Natural killer cell treated with Interleukin-12 subunit alpha and Interleukin-12 subunit beta and Interleukin-15 and Interleukin-18, amount 100 ng/mL, for 72 hours (primary cell): Measurements from ENCODE around the gene CARD6. TPM values are rescaled to one million over a fixed set of nuclear protein-coding genes. Genes with fewer than 3 reads are reported as not detected.
"Not testable (repeated sequence)": the region's sequence is repeated elsewhere in the genome, so short reads cannot be mapped to it uniquely, and the experiment has no call there.

Source experiments
- ATAC-seq, 2 donors: fragments of 150-1000 bp; cut with Tn5 transposase in 1 of 2; sonication (Bioruptor Pico), chemical (Tn5 transposase) in 1 of 2; 2 replicates each; pipeline ENCODE4 v1.10.0; 2021
- DNase-seq: peaks from one replicate; pipeline ENCODE4 v3.0.0; 2022; ENCODE audit warnings: low spot score
- H3K27ac Mint-ChIP-seq, 2 donors: 1 replicate in 1 of 2; 2 replicates in 1 of 2; pipeline ENCODE4 v1.8.0; 2022; ENCODE audit warnings: mixed read lengths in 2 of 2, mild to moderate bottlenecking in 1 of 2, moderate library complexity in 1 of 2
- H3K27me3 Mint-ChIP-seq, 2 donors: 1 replicate in 1 of 2; 2 replicates in 1 of 2; pipeline ENCODE4 v1.8.0; 2022; ENCODE audit warnings: mixed read lengths in 2 of 2
- H3K36me3 Mint-ChIP-seq: one replicate; pipeline ENCODE4 v1.8.0; 2022; ENCODE audit warnings: mixed read lengths
- H3K4me1 Mint-ChIP-seq, 2 donors: 1 replicate in 1 of 2; 2 replicates in 1 of 2; pipeline ENCODE4 v1.8.0; 2022; ENCODE audit warnings: low read depth in 2 of 2, mixed read lengths in 2 of 2, mild to moderate bottlenecking in 1 of 2
- H3K4me3 Mint-ChIP-seq: one replicate; pipeline ENCODE4 v1.8.0; 2022; ENCODE audit warnings: mixed read lengths
- H3K9me3 Mint-ChIP-seq: 2 replicates; pipeline ENCODE4 v1.8.0; 2022; ENCODE audit warnings: mixed read lengths
- total RNA-seq, 2 donors: library from RNA; stranded (reverse); gene quantifications; one replicate each; pipeline ENCODE4 v1.2.3, GENCODE V29; 2022

CARD6 gene
- total RNA-seq, 2 donors from 2014 or later = 3.7 to 11.2 TPM

- ATAC-seq (peak; percentile 63 to 87), DNase-seq (no peak)
- H3K27ac Mint-ChIP-seq = no peak overlapping the region
- peaks cover 2 to 5% of the 10 kb centered on the region in 2 donors for H3K4me1 Mint-ChIP-seq
- no peaks in the 10 kb centered on the region for H3K27me3 Mint-ChIP-seq
- peak overlapping the region; percentile 27 for H3K4me3 Mint-ChIP-seq
- H3K9me3 Mint-ChIP-seq = no peaks in the 10 kb centered on the region
- no peaks in the 10 kb centered on the region for H3K36me3 Mint-ChIP-seq
Observed at GRCh38 chr5:40813698-40814281, 27.4 kb upstream of the CARD6 start.

DNA sequence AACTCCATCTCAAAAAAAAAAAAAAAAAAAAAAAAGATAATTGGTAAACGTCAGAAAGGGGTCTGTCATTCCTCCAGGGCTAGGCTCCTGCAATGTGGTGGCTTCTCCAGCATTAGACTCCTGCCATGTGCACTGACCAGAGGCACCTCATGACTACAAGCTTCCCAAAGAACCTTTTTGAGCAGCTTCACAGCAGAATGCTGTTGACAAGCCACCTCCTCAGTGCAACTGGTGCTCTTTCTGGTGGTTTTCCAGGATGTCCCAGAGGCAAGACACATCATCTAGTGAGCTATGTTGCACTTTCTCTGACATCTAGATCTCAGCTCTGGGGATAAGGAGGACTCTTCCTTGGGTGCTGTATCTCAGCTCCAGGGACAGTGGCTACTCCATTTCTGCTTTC is 17.7 kb upstream of the CARD6 start:
- Mint-ChIP-seq H3K4me3 (no peak overlapping the region), H3K27ac (no peak overlapping the region), H3K27me3 (no peaks in the 10 kb centered on the region), H3K9me3 (no peaks in the 10 kb centered on the region), H3K4me1 (peaks cover 4 to 8% of the 10 kb centered on the region in 2 donors), H3K36me3 (peaks cover 9% of the 10 kb centered on the region)
- ATAC-seq = peak in 1 of 2 donors; percentile 50
- no peak for DNase-seq

DNA sequence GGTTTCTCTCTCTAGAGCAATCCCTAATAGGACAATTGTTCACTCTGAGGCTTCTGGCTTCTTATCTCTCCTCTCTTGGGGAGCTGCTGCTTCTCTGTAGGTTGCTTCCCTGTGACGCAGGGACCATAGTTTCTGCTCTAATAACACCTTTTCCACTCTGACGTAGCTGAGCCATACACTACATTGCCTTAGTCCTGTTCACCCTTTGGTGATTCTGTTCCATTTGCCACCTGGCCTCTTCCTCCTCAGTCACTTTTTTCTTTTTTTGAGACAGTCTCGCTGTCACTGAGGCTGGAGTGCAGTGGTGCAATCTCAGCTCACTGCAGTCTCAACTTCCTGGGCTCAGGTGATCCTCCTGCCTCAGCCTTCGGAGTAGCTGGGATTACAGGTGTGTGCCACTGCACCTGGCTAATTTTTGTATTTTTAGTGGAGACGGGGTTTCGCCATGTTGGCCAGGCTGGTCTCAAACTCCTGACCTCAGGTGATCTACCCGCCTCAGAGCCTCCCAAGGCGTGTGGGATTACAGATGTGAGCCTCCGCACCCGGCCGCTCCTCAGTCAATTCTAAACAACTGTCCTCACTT is 15.6 kb upstream of the CARD6 start:
- ATAC-seq = peak in 1 of 2 donors; percentile 7
- H3K27ac Mint-ChIP-seq, DNase-seq, H3K9me3 Mint-ChIP-seq, H3K4me3 Mint-ChIP-seq, H3K27me3 Mint-ChIP-seq: not testable (repeated sequence)
- Mint-ChIP-seq H3K4me1 (peaks cover 14 to 20% of the 10 kb centered on the region in 2 donors), H3K36me3 (peaks cover 24% of the 10 kb centered on the region)

- Mint-ChIP-seq H3K4me1 (peaks cover 17 to 25% of the 10 kb centered on the region in 2 donors), H3K9me3 (no peaks in the 10 kb centered on the region), H3K27ac (no peak overlapping the region), H3K4me3 (no peak overlapping the region), H3K36me3 (peaks cover 31% of the 10 kb centered on the region), H3K27me3 (no peaks in the 10 kb centered on the region)
- ATAC-seq = no peak
- DNase-seq = no peak
Observed at GRCh38 chr5:40826489-40827187, 14.5 kb upstream of the CARD6 start.

- DNase-seq = no peak
- no peaks in the 10 kb centered on the region for H3K27me3 Mint-ChIP-seq
- H3K36me3 Mint-ChIP-seq = peaks cover 38% of the 10 kb centered on the region
- H3K27ac Mint-ChIP-seq = peak overlapping the region; percentile 42 to 62
- ATAC-seq = no peak
- no peaks in the 10 kb centered on the region for H3K9me3 Mint-ChIP-seq
- H3K4me3 Mint-ChIP-seq = no peak overlapping the region
- H3K4me1 Mint-ChIP-seq = peaks cover 24 to 32% of the 10 kb centered on the region in 2 donors
Observed at GRCh38 chr5:40827188-40827977, 13.8 kb upstream of the CARD6 start.

DNA sequence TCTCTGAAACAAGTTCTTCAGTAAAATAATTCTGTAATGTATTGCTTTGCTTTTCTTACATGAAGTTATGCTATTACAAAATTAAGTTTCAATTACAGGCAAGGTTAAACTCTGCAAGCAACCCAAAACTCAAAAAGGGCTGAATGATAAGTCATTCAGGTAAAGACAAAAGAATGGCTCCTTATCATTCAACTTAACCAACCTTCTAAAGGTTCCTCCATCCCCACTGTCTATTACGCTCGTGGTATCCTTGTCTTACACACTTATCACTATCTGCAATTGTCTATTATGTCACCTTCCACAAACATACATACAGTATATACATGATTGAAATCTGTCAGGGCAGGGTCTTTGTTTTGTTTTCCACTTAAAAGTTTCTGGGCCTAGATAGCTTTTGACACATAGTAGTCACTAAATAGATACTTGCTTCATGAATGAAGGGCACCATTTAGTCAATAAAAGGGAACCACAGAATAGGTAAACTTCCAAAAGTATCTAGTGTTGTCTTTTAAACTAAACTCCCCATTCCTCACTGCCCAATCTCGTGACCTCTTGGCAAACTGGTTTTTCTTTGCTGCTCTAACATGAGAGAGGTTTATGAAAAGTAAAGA is 13.0 kb upstream of the CARD6 start:
- DNase-seq (no peak), ATAC-seq (no peak)
- no peaks in the 10 kb centered on the region for H3K9me3 Mint-ChIP-seq
- H3K27me3 Mint-ChIP-seq = no peaks in the 10 kb centered on the region
- no peak overlapping the region for H3K4me3 Mint-ChIP-seq
- H3K4me1 Mint-ChIP-seq = peaks cover 31 to 40% of the 10 kb centered on the region in 2 donors
- peaks cover 46% of the 10 kb centered on the region for H3K36me3 Mint-ChIP-seq
- H3K27ac Mint-ChIP-seq = peak overlapping the region; percentile 42 to 62

DNA sequence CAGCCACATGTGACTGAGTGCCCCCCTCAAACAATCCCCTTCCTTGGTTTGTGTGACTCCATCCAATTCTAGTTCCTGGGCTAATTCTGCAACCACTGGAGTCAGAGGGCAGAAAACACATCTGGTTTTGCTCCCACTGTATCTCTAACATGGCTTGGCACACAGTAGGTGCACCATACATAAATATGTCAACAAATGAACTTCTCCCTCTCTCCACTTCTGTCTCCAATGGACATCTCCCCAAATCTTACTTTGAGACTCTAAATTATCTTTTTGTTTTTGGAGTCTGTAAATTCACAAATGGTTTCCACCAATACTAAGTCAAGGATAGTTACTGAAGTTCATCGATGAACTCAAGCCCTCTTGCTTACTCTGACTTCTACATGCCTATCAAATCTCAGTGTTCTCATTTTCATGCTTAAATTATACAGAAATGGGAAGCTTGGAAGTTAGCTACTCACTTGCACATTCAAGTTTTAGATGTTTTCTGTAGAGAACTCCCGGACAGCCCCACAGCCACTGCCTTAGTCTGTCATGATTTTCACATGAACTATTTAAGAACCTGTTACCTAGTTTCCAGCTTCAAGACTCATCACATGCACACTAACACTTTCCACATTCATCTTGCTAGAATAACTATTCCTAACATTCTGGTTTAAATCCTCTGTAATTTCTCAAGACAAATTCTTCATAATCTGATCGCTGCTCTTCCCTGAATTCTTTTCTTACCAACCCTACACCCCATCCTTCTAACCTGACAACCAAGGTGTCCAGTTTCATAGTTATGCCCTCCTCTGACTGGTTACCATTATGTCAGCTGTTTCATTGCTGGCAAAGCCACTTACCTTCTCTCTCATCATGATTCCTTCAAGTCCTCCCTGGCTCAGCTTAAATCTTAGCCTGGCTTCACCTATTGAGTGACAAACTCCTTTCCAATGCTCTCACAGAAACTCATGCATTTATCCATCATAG is 12.2 kb upstream of the CARD6 start:
- no peaks in the 10 kb centered on the region for H3K9me3 Mint-ChIP-seq
- H3K36me3 Mint-ChIP-seq = peaks cover 52% of the 10 kb centered on the region
- DNase-seq (no peak), ATAC-seq (no peak)
- H3K4me1 Mint-ChIP-seq = peaks cover 38 to 46% of the 10 kb centered on the region in 2 donors
- peak overlapping the region; percentile 2 to 42 for H3K27ac Mint-ChIP-seq
- H3K4me3 Mint-ChIP-seq = peak overlapping the region; percentile 9
- H3K27me3 Mint-ChIP-seq = no peaks in the 10 kb centered on the region

DNA sequence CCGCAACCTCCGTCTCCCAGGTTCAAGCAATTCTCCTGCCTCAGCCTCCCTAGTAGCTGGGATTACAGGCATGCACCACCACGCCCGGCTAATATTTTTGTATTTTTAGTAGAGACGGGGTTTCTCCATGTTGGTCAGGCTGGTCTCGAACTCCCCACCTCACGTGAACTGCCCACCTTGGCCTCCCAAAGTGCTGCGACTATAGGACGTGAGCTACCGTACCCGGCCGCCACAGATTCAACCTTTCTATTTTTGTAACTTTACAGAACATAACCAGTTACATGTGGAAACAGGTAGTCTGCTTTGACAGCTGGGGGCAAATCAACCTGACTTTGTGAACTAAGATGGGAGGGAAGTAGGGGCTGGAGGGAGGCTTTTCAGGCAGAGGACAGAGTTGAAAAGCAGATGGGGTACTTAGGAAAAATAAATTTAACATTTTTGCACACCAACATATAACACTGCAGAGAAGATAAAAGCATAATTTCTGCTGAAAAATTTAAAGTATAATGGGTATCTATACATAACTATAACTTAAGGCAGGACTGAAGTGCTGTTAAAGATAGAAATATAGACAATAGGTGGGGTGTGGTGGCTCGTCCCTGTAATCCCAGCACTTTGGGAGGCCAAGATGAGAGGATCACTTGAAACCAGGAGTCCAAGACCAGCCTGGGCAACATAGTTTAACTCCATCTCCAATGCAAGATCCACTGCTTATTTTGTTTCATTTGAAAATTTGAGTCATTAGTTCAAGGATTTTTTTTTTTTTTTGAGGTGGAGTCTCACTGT is 11.2 kb upstream of the CARD6 start:
- Mint-ChIP-seq H3K27me3 (no peaks in the 10 kb centered on the region), H3K9me3 (no peaks in the 10 kb centered on the region), H3K27ac (peak overlapping the region; percentile 2 to 42), H3K4me1 (peaks cover 45 to 56% of the 10 kb centered on the region in 2 donors), H3K4me3 (no peak overlapping the region), H3K36me3 (peaks cover 60% of the 10 kb centered on the region)
- ATAC-seq (no peak), DNase-seq (no peak)

- Mint-ChIP-seq H3K27me3 (no peaks in the 10 kb centered on the region), H3K4me1 (peaks cover 52 to 68% of the 10 kb centered on the region in 2 donors), H3K36me3 (peaks cover 60% of the 10 kb centered on the region), H3K9me3 (no peaks in the 10 kb centered on the region), H3K4me3 (peak overlapping the region; percentile 99), H3K27ac (peak overlapping the region; percentile 98 to 100)
- DNase-seq = no peak
- no peak for ATAC-seq
Observed at GRCh38 chr5:40831346-40832210, 9.6 kb upstream of the CARD6 start.

DNA sequence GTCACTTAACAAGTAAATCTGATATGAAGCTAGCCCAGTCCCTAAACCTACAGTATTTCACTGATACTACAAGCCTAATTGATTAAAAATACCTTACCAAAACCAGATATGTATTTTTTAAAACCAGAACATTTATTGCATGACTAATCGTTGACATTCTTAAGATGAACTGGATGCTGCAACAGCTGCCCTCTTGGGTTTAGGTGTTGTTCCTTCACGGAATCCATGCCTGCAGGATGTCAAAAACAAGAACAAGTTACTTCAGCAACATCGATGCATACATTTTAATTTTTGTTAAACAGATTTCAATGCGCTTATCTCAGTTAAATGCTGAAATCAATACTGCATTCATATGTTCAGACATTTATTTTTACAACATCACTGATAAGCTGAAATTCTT is 8.8 kb upstream of the CARD6 start:
- DNase-seq (no peak), ATAC-seq (no peak)
- Mint-ChIP-seq H3K36me3 (peaks cover 60% of the 10 kb centered on the region), H3K27me3 (no peaks in the 10 kb centered on the region), H3K4me1 (peaks cover 55 to 72% of the 10 kb centered on the region in 2 donors), H3K27ac (peak overlapping the region; percentile 98 to 100), H3K4me3 (peak overlapping the region; percentile 99), H3K9me3 (no peaks in the 10 kb centered on the region)

DNA sequence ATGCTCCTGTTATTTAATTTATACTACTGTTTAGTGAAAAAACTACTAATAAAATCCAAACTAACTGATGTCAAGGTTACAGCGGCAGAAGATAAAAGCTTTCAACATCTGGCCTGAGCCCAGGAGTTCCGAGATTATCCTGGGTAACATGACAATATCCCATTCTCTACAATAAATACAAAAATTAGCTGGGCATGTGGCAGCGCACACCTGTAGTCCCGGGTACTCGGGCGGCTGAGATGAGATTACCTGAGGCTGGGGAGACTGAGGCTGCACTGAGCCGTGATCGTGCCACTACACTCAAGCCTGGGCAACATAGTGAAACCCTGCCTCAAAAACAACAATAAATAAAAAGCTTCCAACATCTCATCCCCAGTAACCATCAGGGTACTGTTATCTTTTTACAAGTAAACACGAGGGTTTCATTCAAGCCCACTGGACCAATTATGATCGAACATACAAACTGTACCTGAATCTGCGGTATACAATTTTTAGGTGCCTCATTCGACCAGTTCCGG is 7.4 kb upstream of the CARD6 start:
- Mint-ChIP-seq H3K27me3 (no peaks in the 10 kb centered on the region), H3K36me3 (peaks cover 48% of the 10 kb centered on the region), H3K4me3 (peak overlapping the region; percentile 99), H3K4me1 (peaks cover 48 to 61% of the 10 kb centered on the region in 2 donors), H3K27ac (peak overlapping the region; percentile 98 to 100), H3K9me3 (no peaks in the 10 kb centered on the region)
- no peak for ATAC-seq
- no peak for DNase-seq
